Muscle of leg (tissue), 11 donors: Measurements from ENCODE around the gene LPAR2. TPM values are rescaled to one million over a fixed set of nuclear protein-coding genes. Genes with fewer than 3 reads are reported as not detected.
"Not testable (repeated sequence)": the region's sequence is repeated elsewhere in the genome, so short reads cannot be mapped to it uniquely, and the experiment has no call there.

ENCODE experiments used
- DNase-seq: peaks from one replicate; pipeline ENCODE4 v3.0.0; 2013
- H3K27ac ChIP-seq: one replicate; pipeline ENCODE4 v1.5.1; 2013; ENCODE audit warnings: mild to moderate bottlenecking, low read length, control low read depth
- H3K27me3 ChIP-seq: one replicate; pipeline ENCODE4 v1.6.1; 2013; ENCODE audit warnings: low read length; ENCODE audit not compliant: control insufficient read depth, insufficient read depth
- H3K36me3 ChIP-seq: one replicate; pipeline ENCODE4 v1.6.1; 2013; ENCODE audit warnings: low read length; ENCODE audit not compliant: control insufficient read depth, insufficient read depth
- H3K4me1 ChIP-seq: one replicate; pipeline ENCODE4 v1.6.1; 2013; ENCODE audit warnings: low read length; ENCODE audit not compliant: control insufficient read depth, insufficient read depth
- H3K4me3 ChIP-seq: one replicate; pipeline ENCODE4 v1.5.1; 2013; ENCODE audit warnings: low read length, control low read depth
- H3K9me3 ChIP-seq: replicated peaks from 2 replicates; pipeline ENCODE4 v1.6.1; 2013; ENCODE audit warnings: low read depth, low read length; ENCODE audit not compliant: control insufficient read depth
- WGBS: methylation state at CpG from one replicate; pipeline ENCODE4 v1.1.5; 2013; ENCODE audit warnings: missing lambda C conversion rate; ENCODE audit not compliant: insufficient coverage; 5-methylcytosine and 5-hydroxymethylcytosine counted together
- polyA plus RNA-seq, 8 donors: library from polyadenylated mRNA; unstranded; fragments of 120-200 nt; gene quantifications; one replicate each; pipeline versions ENCODE4 v1.2.1 to v1.2.3, GENCODE V29; 2013; ENCODE audit warnings: inconsistent platforms in 1 of 8, low replicate concordance in 1 of 8; ENCODE audit not compliant: insufficient read length in 8 of 8, insufficient read depth in 1 of 8
- total RNA-seq: library from RNA; stranded (reverse); fragments of 120-200 nt; gene quantifications from one replicate; pipeline ENCODE4 v1.2.4, GENCODE V29; 2013

LPAR2 gene
- total and polyA plus RNA-seq, 9 donors: 2.2 to 12.2 (median 5.9) TPM

- not testable (repeated sequence) for H3K9me3 ChIP-seq, H3K4me3 ChIP-seq, H3K27me3 ChIP-seq, H3K36me3 ChIP-seq, H3K27ac ChIP-seq, H3K4me1 ChIP-seq, DNase-seq
- WGBS: 92% methylated on average over 13 of the region's 20 CpGs
Measured at GRCh38 chr19:19598728-19599451, 29.1 kb downstream of the LPAR2 start.

- no peaks in the 10 kb centered on the region for H3K9me3 ChIP-seq
- no peak for DNase-seq
- H3K4me1 ChIP-seq: no peaks in the 10 kb centered on the region
- H3K4me3 ChIP-seq: no peak overlapping the region
- H3K27me3 ChIP-seq: no peaks in the 10 kb centered on the region
- 83% methylated on average over 6 of the region's 8 CpGs for WGBS
- H3K27ac ChIP-seq: no peak overlapping the region
- no peaks in the 10 kb centered on the region for H3K36me3 ChIP-seq
Measured at GRCh38 chr19:19597809-19598306, 30.2 kb downstream of the LPAR2 start.

DNA sequence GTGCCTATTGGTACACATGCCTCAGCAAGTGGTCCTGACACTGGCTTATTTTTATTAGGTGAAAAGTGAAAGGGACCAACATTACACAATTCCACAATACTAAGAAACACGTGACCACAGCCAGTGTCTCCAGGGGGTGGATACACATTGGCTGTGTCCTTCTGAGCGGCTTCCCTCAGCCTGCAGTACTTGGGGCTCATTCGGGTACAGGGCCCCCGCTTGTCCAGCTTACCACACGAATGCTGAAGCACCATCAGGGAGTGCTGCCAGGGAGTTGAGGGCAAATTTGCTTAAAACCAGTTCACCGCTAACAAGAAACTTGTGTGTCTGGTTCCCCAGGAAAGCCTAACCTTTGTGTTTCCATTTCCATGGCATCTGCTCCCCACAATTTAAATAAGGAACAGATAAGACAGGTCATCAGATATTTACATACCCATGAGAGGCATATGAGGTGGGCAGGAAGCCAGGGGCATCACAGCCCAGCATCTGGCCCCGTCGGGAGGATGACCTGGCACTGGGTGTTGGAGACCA, 32.8 kb downstream of the LPAR2 start:
- no peaks in the 10 kb centered on the region for H3K27me3 ChIP-seq
- 60% methylated on average over 6 of the region's 8 CpGs for WGBS
- H3K4me1 ChIP-seq: peaks cover 16% of the 10 kb centered on the region

GRCh38 chr19:19594381-19594780, 33.6 kb downstream of the LPAR2 start:
- Histone ChIP-seq H3K27ac (no peak overlapping the region), H3K4me1 (peaks cover 16% of the 10 kb centered on the region), H3K9me3 (no peaks in the 10 kb centered on the region), H3K36me3 (no peaks in the 10 kb centered on the region), H3K4me3 (no peak overlapping the region), H3K27me3 (no peaks in the 10 kb centered on the region)
- DNase-seq: no peak
- WGBS: 100% methylated on average over 1 of the region's 4 CpGs

More for the DNA sequence above, 32.8 kb downstream of the LPAR2 start:
- Histone ChIP-seq H3K9me3 (no peaks in the 10 kb centered on the region), H3K27ac (no peak overlapping the region), H3K36me3 (no peaks in the 10 kb centered on the region), H3K4me3 (no peak overlapping the region)
- DNase-seq: no peak

GRCh38 chr19:19592690-19593089, 35.3 kb downstream of the LPAR2 start:
- Histone ChIP-seq H3K9me3 (no peaks in the 10 kb centered on the region), H3K27me3 (no peaks in the 10 kb centered on the region), H3K4me1 (peaks cover 16% of the 10 kb centered on the region), H3K27ac (no peak overlapping the region), H3K36me3 (no peaks in the 10 kb centered on the region), H3K4me3 (no peak overlapping the region)
- no peak for DNase-seq
- WGBS: 79% methylated on average over 5 of the region's 10 CpGs

DNA sequence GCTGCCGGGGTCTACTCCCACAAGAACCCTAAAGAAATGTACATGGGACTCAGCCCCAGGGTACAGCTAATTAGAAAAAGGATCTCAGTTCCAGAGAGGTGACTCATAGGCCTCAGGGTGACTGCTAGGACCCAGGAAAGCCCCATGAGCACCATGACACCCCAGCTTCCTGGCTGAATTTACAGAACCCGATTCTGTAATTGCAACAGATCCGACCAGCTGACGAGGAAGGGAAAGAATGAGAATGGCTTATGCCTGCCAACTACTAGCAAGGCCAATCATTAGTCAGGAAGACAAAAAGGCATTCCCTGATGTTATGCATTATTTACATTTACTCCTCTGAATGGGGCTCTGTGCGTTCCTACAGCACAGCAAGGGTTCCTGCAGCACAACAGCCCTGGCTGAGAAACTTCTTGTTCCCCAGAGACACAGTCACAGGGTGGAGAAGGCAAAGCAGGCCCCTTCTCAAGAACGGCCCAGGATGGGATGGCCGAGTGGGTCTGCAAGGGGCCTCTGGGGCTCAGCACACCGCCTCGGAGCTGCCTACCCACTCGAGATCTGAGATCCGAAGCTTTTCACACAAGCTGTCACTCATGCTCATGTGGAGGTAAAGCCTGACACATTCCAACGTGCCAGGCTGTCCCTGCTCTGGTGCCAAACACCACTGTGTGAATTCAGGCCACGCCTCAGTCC, 36.7 kb downstream of the LPAR2 start:
- H3K27ac ChIP-seq: peak overlapping the region; percentile 72
- 29% methylated on average over 8 of the region's 13 CpGs for WGBS
- H3K4me1 ChIP-seq: peaks cover 16% of the 10 kb centered on the region
- DNase-seq: peak; percentile 94
- H3K9me3 ChIP-seq: no peaks in the 10 kb centered on the region
- H3K27me3 ChIP-seq: no peaks in the 10 kb centered on the region
- no peaks in the 10 kb centered on the region for H3K36me3 ChIP-seq
- no peak overlapping the region for H3K4me3 ChIP-seq

DNA sequence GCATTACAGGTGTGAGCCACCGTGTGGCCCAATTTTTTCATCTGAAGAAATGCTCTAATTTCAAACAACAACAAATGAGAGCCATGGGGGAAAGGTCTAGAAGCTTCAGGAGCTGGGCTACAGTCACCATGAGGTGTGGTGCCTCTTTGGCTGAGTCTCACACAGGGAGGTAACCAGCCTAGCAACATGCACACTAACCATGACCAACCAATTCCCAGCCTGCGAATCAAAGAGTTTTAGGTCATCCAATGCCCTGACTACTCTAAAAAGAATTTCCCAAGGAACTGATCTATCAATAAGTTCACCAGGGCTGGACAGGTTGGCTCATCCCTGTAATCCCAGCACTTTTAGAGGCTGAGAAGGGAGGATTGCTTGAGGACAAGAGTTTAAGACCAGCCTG, 39.5 kb downstream of the LPAR2 start:
- Histone ChIP-seq H3K4me1 (peaks cover 16% of the 10 kb centered on the region), H3K9me3 (no peaks in the 10 kb centered on the region), H3K36me3 (no peaks in the 10 kb centered on the region), H3K4me3 (no peak overlapping the region), H3K27me3 (no peaks in the 10 kb centered on the region), H3K27ac (no peak overlapping the region)
- DNase-seq: no peak
- WGBS: 80% methylated on average over 2 of the region's 2 CpGs

- H3K36me3 ChIP-seq: no peaks in the 10 kb centered on the region
- H3K27ac ChIP-seq: no peak overlapping the region
- WGBS: 100% methylated on average over 2 of the region's 5 CpGs
- no peak for DNase-seq
- H3K9me3 ChIP-seq: no peaks in the 10 kb centered on the region
- peaks cover 16% of the 10 kb centered on the region for H3K4me1 ChIP-seq
- H3K27me3 ChIP-seq: no peaks in the 10 kb centered on the region
- H3K4me3 ChIP-seq: no peak overlapping the region
Measured at GRCh38 chr19:19587771-19588170, 40.2 kb downstream of the LPAR2 start.

- H3K4me3 ChIP-seq: no peak overlapping the region
- DNase-seq: no peak
- no peaks in the 10 kb centered on the region for H3K36me3 ChIP-seq
- no peaks in the 10 kb centered on the region for H3K9me3 ChIP-seq
- no peak overlapping the region for H3K27ac ChIP-seq
- no peaks in the 10 kb centered on the region for H3K27me3 ChIP-seq
- H3K4me1 ChIP-seq: peaks cover 5% of the 10 kb centered on the region
- 84% methylated on average over 3 of the region's 6 CpGs for WGBS
Measured at GRCh38 chr19:19584356-19584755, 43.7 kb downstream of the LPAR2 start.

- H3K9me3 ChIP-seq: no peaks in the 10 kb centered on the region
- 84% methylated on average over 5 of the region's 6 CpGs for WGBS
- H3K36me3 ChIP-seq: no peaks in the 10 kb centered on the region
- H3K27ac ChIP-seq: no peak overlapping the region
- H3K27me3 ChIP-seq: no peaks in the 10 kb centered on the region
- H3K4me1 ChIP-seq: peaks cover 9% of the 10 kb centered on the region
- no peak overlapping the region for H3K4me3 ChIP-seq
- DNase-seq: no peak
Measured at GRCh38 chr19:19582471-19582870, 45.5 kb downstream of the LPAR2 start.
